Activated T-helper 1 cell treated with anti-CD3 and anti-CD28 coated beads, Interleukin-12 subunit alpha, Interleukin-12 subunit beta, Interleukin-2, Interleukin-4 antibody, amounts not matched to agents 30 ng/mL and 10 ng/mL and 1 ng/mL, durations not matched to agents 14 hours and 24 hours and 36 hours (primary cell): ENCODE results near the gene TMEM8B. TPM values are rescaled to one million over a fixed set of nuclear protein-coding genes. Genes with fewer than 3 reads are reported as not detected.

Experiments
- DNase-seq: peaks from one replicate; pipeline ENCODE4 v3.0.0; 2021; ENCODE audit warnings: low spot score
- H3K27ac Mint-ChIP-seq: one replicate; pipeline ENCODE4 v1.8.0; 2021; ENCODE audit warnings: mild to moderate bottlenecking, mixed read lengths
- H3K27me3 Mint-ChIP-seq: one replicate; pipeline ENCODE4 v1.8.0; 2022; ENCODE audit warnings: mild to moderate bottlenecking, moderate library complexity, mixed read lengths; ENCODE audit not compliant: insufficient read depth
- H3K36me3 Mint-ChIP-seq: one replicate; pipeline ENCODE4 v1.8.0; 2021; ENCODE audit warnings: low read depth, mixed read lengths
- H3K4me1 Mint-ChIP-seq: one replicate; pipeline ENCODE4 v1.8.0; 2021; ENCODE audit warnings: low read depth, mixed read lengths
- H3K4me3 Mint-ChIP-seq: one replicate; pipeline ENCODE4 v1.8.0; 2021; ENCODE audit warnings: mild to moderate bottlenecking, moderate library complexity, mixed read lengths
- H3K9me3 Mint-ChIP-seq: one replicate; pipeline ENCODE4 v1.8.0; 2021; ENCODE audit warnings: mixed read lengths
- intact Hi-C: fragments of 100-400 bp; cut with micrococcal nuclease; formaldehyde crosslinking; loops from one replicate; pipeline ENCODE4 v1.15.1; 2024
- total RNA-seq: library from RNA; stranded (reverse); gene quantifications from 2 replicates; pipeline ENCODE4 v1.2.3, GENCODE V29; 2022

TMEM8B gene
- 1.7 and 1.9 TPM in 2 replicates for total RNA-seq

- intact Hi-C loops, result loop anchor here (1.0 to 10.0 kb wide), 12 partner anchors 14 to 712 kb away; partner anchors contain the start of genes ATOSB, CD72, CREB3 and GBA2
- Mint-ChIP-seq H3K27me3 (peaks cover 3% of the 10 kb centered on the region), H3K27ac (peak within 1 kb of the TSS; percentile 89), H3K36me3 (no peaks in the 10 kb centered on the region), H3K4me3 (peak within 1 kb of the TSS; percentile 91), H3K9me3 (no peaks in the 10 kb centered on the region), H3K4me1 (peaks cover 22% of the 10 kb centered on the region)
- DNase-seq, result peak; percentile 86
Observed at GRCh38 chr9:35829084-35829763, at the start of gene TMEM8B. Gene TMEM8B, plus strand, starts transcription at chr9:35829228. Its CDS starts 220 bp downstream, at chr9:35829448.

- Mint-ChIP-seq H3K4me1 (peaks cover 2% of the 10 kb centered on the region), H3K27me3 (no peaks in the 10 kb centered on the region), H3K9me3 (no peaks in the 10 kb centered on the region), H3K36me3 (peaks cover 24% of the 10 kb centered on the region), H3K27ac (no peak overlapping the region), H3K4me3 (no peak overlapping the region)
- no peak for DNase-seq
- intact Hi-C loops, result no loop called here
Observed at GRCh38 chr9:35781066-35781465, 48.0 kb upstream of the TMEM8B start.

- Mint-ChIP-seq H3K9me3 (no peaks in the 10 kb centered on the region), H3K27ac (no peak overlapping the region), H3K36me3 (peaks cover 32% of the 10 kb centered on the region), H3K27me3 (no peaks in the 10 kb centered on the region), H3K4me1 (no peaks in the 10 kb centered on the region), H3K4me3 (no peak overlapping the region)
- DNase-seq, result no peak
- intact Hi-C loops, result no loop called here
Observed at GRCh38 chr9:35783418-35783817, 45.6 kb upstream of the TMEM8B start.

- no peak for DNase-seq
- intact Hi-C loops, result no loop called here
- no peak overlapping the region for H3K27ac Mint-ChIP-seq
- H3K36me3 Mint-ChIP-seq, result peaks cover 26% of the 10 kb centered on the region
- H3K4me3 Mint-ChIP-seq, result no peak overlapping the region
- peaks cover 7% of the 10 kb centered on the region for H3K4me1 Mint-ChIP-seq
- H3K9me3 Mint-ChIP-seq, result no peaks in the 10 kb centered on the region
- H3K27me3 Mint-ChIP-seq, result no peaks in the 10 kb centered on the region
Observed at GRCh38 chr9:35789541-35789940, 39.5 kb upstream of the TMEM8B start.

- H3K4me1 Mint-ChIP-seq, result peaks cover 10% of the 10 kb centered on the region
- H3K4me3 Mint-ChIP-seq, result no peak overlapping the region
- no peak for DNase-seq
Observed at GRCh38 chr9:35790025-35790384, 39.0 kb upstream of the TMEM8B start.

GRCh38 chr9:35790385-35791296 lies 38.4 kb upstream of the TMEM8B start:
- intact Hi-C loops, result loop anchor here (1.0 kb wide), 3 partner anchors 22 to 92 kb away; partner anchors contain the start of gene SPAG8
- Mint-ChIP-seq H3K27ac (no peak overlapping the region), H3K27me3 (no peaks in the 10 kb centered on the region), H3K4me3 (no peak overlapping the region), H3K4me1 (peaks cover 10% of the 10 kb centered on the region), H3K36me3 (peaks cover 25% of the 10 kb centered on the region), H3K9me3 (no peaks in the 10 kb centered on the region)
- peak; percentile 45 for DNase-seq

More at GRCh38 chr9:35790025-35790384, 39.0 kb upstream of the TMEM8B start:
- H3K27me3 Mint-ChIP-seq, result no peaks in the 10 kb centered on the region
- H3K27ac Mint-ChIP-seq, result no peak overlapping the region
- H3K36me3 Mint-ChIP-seq, result peaks cover 25% of the 10 kb centered on the region
- intact Hi-C loops, result loop anchor here (1.0 kb wide), 3 partner anchors 22 to 92 kb away; partner anchors contain the start of gene SPAG8
- H3K9me3 Mint-ChIP-seq, result no peaks in the 10 kb centered on the region

GRCh38 chr9:35791297-35791921 lies 37.6 kb upstream of the TMEM8B start, which contains the start of gene NPR2:
Gene NPR2, plus strand, starts transcription at chr9:35791591. Its CDS starts 818 bp downstream, at chr9:35792409.
- intact Hi-C loops, result no loop called here
- H3K4me3 Mint-ChIP-seq, result no peak within 1 kb of the TSS
- H3K9me3 Mint-ChIP-seq, result no peaks in the 10 kb centered on the region
- H3K4me1 Mint-ChIP-seq, result peaks cover 10% of the 10 kb centered on the region
- H3K27ac Mint-ChIP-seq, result no peak within 1 kb of the TSS
- H3K36me3 Mint-ChIP-seq, result peaks cover 17% of the 10 kb centered on the region
- DNase-seq, result no peak
- no peaks in the 10 kb centered on the region for H3K27me3 Mint-ChIP-seq

GRCh38 chr9:35792024-35792813 lies 36.8 kb upstream of the TMEM8B start:
- intact Hi-C loops, result no loop called here

GRCh38 chr9:35792826-35793225 lies 36.2 kb upstream of the TMEM8B start:
- H3K36me3 Mint-ChIP-seq, result peaks cover 10% of the 10 kb centered on the region
- H3K4me1 Mint-ChIP-seq, result peaks cover 17% of the 10 kb centered on the region
- no peaks in the 10 kb centered on the region for H3K9me3 Mint-ChIP-seq
- peak overlapping the region; percentile 10 for H3K27ac Mint-ChIP-seq
- intact Hi-C loops, result no loop called here
- H3K4me3 Mint-ChIP-seq, result no peak overlapping the region
- H3K27me3 Mint-ChIP-seq, result no peaks in the 10 kb centered on the region
- DNase-seq, result no peak

More at GRCh38 chr9:35792024-35792813, 36.8 kb upstream of the TMEM8B start:
- no peak for DNase-seq
- H3K4me1 Mint-ChIP-seq, result peaks cover 13% of the 10 kb centered on the region
- H3K27ac Mint-ChIP-seq, result no peak overlapping the region
- H3K27me3 Mint-ChIP-seq, result no peaks in the 10 kb centered on the region
- no peak overlapping the region for H3K4me3 Mint-ChIP-seq
- peaks cover 15% of the 10 kb centered on the region for H3K36me3 Mint-ChIP-seq
- H3K9me3 Mint-ChIP-seq, result no peaks in the 10 kb centered on the region

- no peak for DNase-seq
- H3K27ac Mint-ChIP-seq, result peak overlapping the region; percentile 10
- no peaks in the 10 kb centered on the region for H3K9me3 Mint-ChIP-seq
- intact Hi-C loops, result no loop called here
- no peak overlapping the region for H3K4me3 Mint-ChIP-seq
- peaks cover 23% of the 10 kb centered on the region for H3K4me1 Mint-ChIP-seq
- no peaks in the 10 kb centered on the region for H3K27me3 Mint-ChIP-seq
- peaks cover 10% of the 10 kb centered on the region for H3K36me3 Mint-ChIP-seq
Observed at GRCh38 chr9:35793461-35793860, 35.6 kb upstream of the TMEM8B start.

- peaks cover 30% of the 10 kb centered on the region for H3K4me1 Mint-ChIP-seq
- H3K36me3 Mint-ChIP-seq, result peaks cover 11% of the 10 kb centered on the region
- no peak overlapping the region for H3K4me3 Mint-ChIP-seq
- H3K27me3 Mint-ChIP-seq, result no peaks in the 10 kb centered on the region
- H3K27ac Mint-ChIP-seq, result no peak overlapping the region
- no peaks in the 10 kb centered on the region for H3K9me3 Mint-ChIP-seq
- intact Hi-C loops, result no loop called here
- DNase-seq, result no peak
Observed at GRCh38 chr9:35795695-35796094, 33.3 kb upstream of the TMEM8B start.
